BE2C (cell line): Measurements from ENCODE around the gene ROBO1.

ENCODE experiments used
- DNase-seq: peaks from one replicate; pipeline ENCODE4 v3.0.0-alpha.2; 2020
- H3K27me3 ChIP-seq: fragments of 250-450 bp; sonication (Bioruptor Pico); 2 replicates; pipeline ENCODE4 v1.5.1; 2020; ENCODE audit warnings: mild to moderate bottlenecking
- H3K36me3 ChIP-seq: fragments of 250-450 bp; sonication (Bioruptor Pico); 2 replicates; pipeline ENCODE4 v1.5.1; 2020; ENCODE audit warnings: mild to moderate bottlenecking
- H3K4me1 ChIP-seq: fragments of 250-450 bp; sonication (Bioruptor Pico); 2 replicates; pipeline ENCODE4 v1.5.1; 2020
- H3K4me3 ChIP-seq: 2 replicates; pipeline ENCODE4 v1.5.1; 2011; ENCODE audit warnings: low read depth, low read length
- H3K9me3 ChIP-seq: fragments of 250-450 bp; sonication (Bioruptor Pico); 2 replicates; pipeline ENCODE4 v1.5.1; 2020
- CTCF ChIP-seq: IDR thresholded peaks from 2 replicates; pipeline ENCODE4 v1.5.1; 2012; ENCODE audit warnings: mild to moderate bottlenecking, low read depth, low read length

The ROBO1 gene

GRCh38 chr3:78822726-78823125, 945.1 kb downstream of the ROBO1 start:
- peaks cover 22% of the 10 kb centered on the region for H3K4me1 ChIP-seq
- no peak for DNase-seq
- H3K4me3 ChIP-seq: no peak overlapping the region
- TF ChIP-seq CTCF: no peak
- H3K9me3 ChIP-seq: no peaks in the 10 kb centered on the region
- no peaks in the 10 kb centered on the region for H3K36me3 ChIP-seq
- H3K27me3 ChIP-seq: peaks cover 6% of the 10 kb centered on the region; the same call in 1 of the 2 replicates

- Histone ChIP-seq H3K36me3 (no peaks in the 10 kb centered on the region), H3K9me3 (no peaks in the 10 kb centered on the region), H3K27me3 (peaks cover 6% of the 10 kb centered on the region; the same call in 1 of the 2 replicates), H3K4me1 (peaks cover 13% of the 10 kb centered on the region), H3K4me3 (no peak overlapping the region)
- no peak for TF ChIP-seq CTCF
- DNase-seq: no peak
Measured at GRCh38 chr3:78820542-78820941, 947.3 kb downstream of the ROBO1 start.

GRCh38 chr3:78818161-78818985, 949.4 kb downstream of the ROBO1 start:
- peaks cover 8% of the 10 kb centered on the region for H3K4me1 ChIP-seq
- no peak overlapping the region for H3K4me3 ChIP-seq
- H3K9me3 ChIP-seq: no peaks in the 10 kb centered on the region
- no peaks in the 10 kb centered on the region for H3K36me3 ChIP-seq
- DNase-seq: no peak
- peaks cover 2% of the 10 kb centered on the region; the same call in 1 of the 2 replicates for H3K27me3 ChIP-seq
- no peak for TF ChIP-seq CTCF

- Histone ChIP-seq H3K9me3 (no peaks in the 10 kb centered on the region), H3K4me3 (no peak overlapping the region), H3K4me1 (no peaks in the 10 kb centered on the region), H3K27me3 (no peaks in the 10 kb centered on the region), H3K36me3 (no peaks in the 10 kb centered on the region)
- DNase-seq: no peak
- TF ChIP-seq CTCF: no peak
Measured at GRCh38 chr3:78814893-78815562, 952.8 kb downstream of the ROBO1 start.

GRCh38 chr3:78812166-78812565, 955.6 kb downstream of the ROBO1 start:
- no peaks in the 10 kb centered on the region for H3K4me1 ChIP-seq
- no peak for DNase-seq
- no peak for TF ChIP-seq CTCF
- H3K4me3 ChIP-seq: no peak overlapping the region
- no peaks in the 10 kb centered on the region for H3K36me3 ChIP-seq
- no peaks in the 10 kb centered on the region for H3K9me3 ChIP-seq
- H3K27me3 ChIP-seq: no peaks in the 10 kb centered on the region

- Histone ChIP-seq H3K36me3 (no peaks in the 10 kb centered on the region), H3K9me3 (no peaks in the 10 kb centered on the region), H3K4me3 (no peak overlapping the region), H3K27me3 (no peaks in the 10 kb centered on the region), H3K4me1 (no peaks in the 10 kb centered on the region)
- DNase-seq: no peak
- no peak for TF ChIP-seq CTCF
Measured at GRCh38 chr3:78809966-78810365, 957.8 kb downstream of the ROBO1 start.
